ENCODE results near the gene IARS2. TPM values are rescaled to one million over a fixed set of nuclear protein-coding genes. Genes with fewer than 3 reads are reported as not detected.

IARS2 gene
- total RNA-seq, 1 donor: 96.7 TPM

- no peak overlapping the region for H3K4me3 ChIP-seq (ENCODE audit: low read depth, low read length)
- no peak for DNase-seq (ENCODE audit: low read depth)
- no peak for TF ChIP-seq CTCF (IDR thresholded peaks at IDR 0.05; ENCODE audit: insufficient read depth, low read depth, low read length)
Observed at GRCh38 chr1:220119043-220119512, 25.1 kb downstream of the IARS2 start.

- no peak overlapping the region for H3K4me3 ChIP-seq (ENCODE audit: low read depth, low read length)
- TF ChIP-seq CTCF (IDR thresholded peaks at IDR 0.05; ENCODE audit: insufficient read depth, low read depth, low read length): no peak
- DNase-seq (ENCODE audit: low read depth): no peak
Observed at GRCh38 chr1:220121791-220122530, 28.0 kb downstream of the IARS2 start.

- no peak for DNase-seq (ENCODE audit: low read depth)
- no peak for TF ChIP-seq CTCF (IDR thresholded peaks at IDR 0.05; ENCODE audit: insufficient read depth, low read depth, low read length)
- H3K4me3 ChIP-seq (ENCODE audit: low read depth, low read length): no peak overlapping the region
Observed at GRCh38 chr1:220123066-220123465, 29.1 kb downstream of the IARS2 start.

GRCh38 chr1:220123889-220124288 lies 30.0 kb downstream of the IARS2 start:
- no peak for DNase-seq (ENCODE audit: low read depth)
- H3K4me3 ChIP-seq (ENCODE audit: low read depth, low read length): no peak overlapping the region
- TF ChIP-seq CTCF (IDR thresholded peaks at IDR 0.05; ENCODE audit: insufficient read depth, low read depth, low read length): peak; percentile 48

- no peak overlapping the region for H3K4me3 ChIP-seq (ENCODE audit: low read depth, low read length)
- DNase-seq (ENCODE audit: low read depth): peak; percentile 47
- no peak for TF ChIP-seq CTCF (IDR thresholded peaks at IDR 0.05; ENCODE audit: insufficient read depth, low read depth, low read length)
Observed at GRCh38 chr1:220124542-220124941, 30.6 kb downstream of the IARS2 start.

GRCh38 chr1:220127076-220127475 lies 33.1 kb downstream of the IARS2 start:
- DNase-seq (ENCODE audit: low read depth): no peak
- H3K4me3 ChIP-seq (ENCODE audit: low read depth, low read length): no peak overlapping the region
- no peak for TF ChIP-seq CTCF (IDR thresholded peaks at IDR 0.05; ENCODE audit: insufficient read depth, low read depth, low read length)

Measured in fibroblast of villous mesenchyme (primary cell).